Suppressor macrophage (primary cell): ENCODE measurements around the gene FIZ1.

ENCODE experiments used
- DNase-seq, 4 experiments: peaks; one replicate each; pipeline ENCODE4 v3.0.0-alpha.2; 2020 to 2022

FIZ1 gene

DNA sequence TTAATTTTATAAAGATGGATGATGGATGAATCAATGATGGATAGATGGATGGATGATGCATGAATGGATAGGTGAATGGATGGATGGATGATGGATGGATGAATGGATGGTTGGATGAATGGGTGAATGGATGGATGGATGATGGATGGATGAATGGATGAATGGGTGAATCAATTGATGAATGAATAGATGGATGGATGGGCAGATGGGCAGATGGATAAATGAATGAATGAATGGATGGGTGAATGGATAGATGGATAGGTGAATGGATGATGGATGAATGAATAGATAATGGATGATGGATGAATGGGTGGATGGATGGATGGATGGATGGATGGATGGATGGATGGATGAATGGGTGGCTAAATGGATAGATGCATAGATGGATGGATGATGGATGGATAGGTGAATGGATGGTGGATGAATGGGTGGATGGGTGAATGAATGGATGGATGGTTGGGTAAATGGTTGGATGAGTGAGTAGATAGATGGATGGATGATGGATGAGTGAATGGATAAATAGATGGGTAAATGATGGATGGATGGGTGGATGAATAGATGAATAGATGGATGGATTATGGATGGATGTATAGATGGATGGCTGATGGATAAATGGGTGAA is 31.5 kb downstream of the FIZ1 start:
- DNase-seq: no peak

DNA sequence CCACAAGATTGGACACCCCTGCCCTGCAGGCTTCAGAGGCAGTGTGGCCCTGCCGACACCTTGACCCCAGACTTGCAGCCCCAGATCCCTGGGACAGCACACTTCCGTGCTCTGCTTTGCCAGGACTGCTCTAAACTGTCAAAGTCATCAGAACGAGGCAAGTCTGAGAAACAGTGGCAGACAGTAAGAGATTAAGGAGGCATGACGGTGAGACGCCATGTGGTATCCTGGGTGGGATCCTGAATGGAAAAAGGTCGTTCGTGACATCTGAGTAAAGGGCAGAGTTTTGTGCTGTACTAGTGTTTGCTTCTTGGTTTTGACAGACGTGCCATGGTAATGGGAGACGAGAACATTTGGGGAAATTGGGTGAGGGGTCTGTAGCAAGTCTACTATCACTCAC is 32.5 kb downstream of the FIZ1 start:
- no peak for DNase-seq

DNA sequence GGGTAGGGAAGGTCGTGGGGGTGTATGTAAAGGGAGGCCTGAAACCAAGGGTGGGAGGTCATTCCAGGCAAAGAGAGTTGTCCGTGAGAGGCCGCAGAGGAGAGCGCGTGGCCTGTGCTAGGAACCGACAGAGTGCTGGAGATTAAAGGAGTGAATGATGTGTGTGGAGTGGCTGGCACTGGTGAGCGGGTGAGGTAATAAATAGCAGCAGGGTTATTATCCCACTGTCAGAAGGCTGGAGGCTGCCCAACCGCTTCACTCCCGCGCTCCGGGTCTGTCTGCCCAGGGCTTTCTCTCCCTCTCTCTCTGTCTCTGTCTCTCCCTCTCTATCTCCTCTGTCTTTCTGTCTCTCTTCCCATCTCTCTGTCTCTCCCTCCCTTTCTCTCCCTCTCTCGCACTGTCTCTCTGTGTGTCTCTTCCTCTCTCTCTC is 36.0 kb downstream of the FIZ1 start:
- no peak for DNase-seq

DNA sequence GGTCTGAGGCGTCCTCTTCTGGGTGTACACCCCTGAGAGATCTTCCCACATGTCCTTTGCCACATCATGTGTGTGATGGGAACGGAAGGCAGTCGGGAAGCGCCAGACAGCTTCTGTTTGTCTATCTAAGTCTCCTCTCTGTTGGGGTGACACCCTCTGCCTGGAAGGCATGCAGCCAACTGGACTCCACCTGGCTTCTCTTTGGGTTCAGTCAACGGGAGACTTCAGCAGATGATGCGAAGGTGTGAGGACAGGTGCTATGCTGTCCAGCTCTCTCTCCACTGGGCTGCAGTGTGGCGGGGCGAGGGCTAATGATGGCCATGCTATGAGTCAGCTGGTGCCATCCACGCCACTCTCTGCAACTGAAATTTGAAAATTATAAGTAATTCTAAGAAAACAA is 39.6 kb downstream of the FIZ1 start:
- no peak for DNase-seq

GRCh38 chr19:55554741-55555152 is 44.6 kb downstream of the FIZ1 start:
- no peak for DNase-seq

DNA sequence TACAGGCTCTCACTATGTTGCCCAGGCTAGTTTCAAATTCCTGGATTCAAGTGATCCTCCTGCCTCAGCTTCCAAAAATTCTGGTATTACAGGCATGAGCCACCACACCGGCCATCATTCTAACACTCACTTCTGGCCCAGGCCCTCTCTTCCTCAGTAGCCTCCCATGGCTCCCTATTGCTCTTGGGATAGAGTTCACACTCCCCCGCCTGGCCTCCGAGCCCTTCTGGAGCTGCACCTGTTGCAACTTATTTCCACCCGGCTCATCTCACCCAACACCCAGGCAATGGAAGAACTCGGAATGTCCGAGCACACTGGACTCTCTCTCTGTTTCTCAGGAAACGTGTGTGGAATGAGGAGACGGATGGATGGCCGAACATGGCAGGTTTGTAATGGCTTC is 45.0 kb downstream of the FIZ1 start:
- DNase-seq: no peak

- no peak for DNase-seq
Observed at GRCh38 chr19:55553217-55554182, 45.8 kb downstream of the FIZ1 start.

DNA sequence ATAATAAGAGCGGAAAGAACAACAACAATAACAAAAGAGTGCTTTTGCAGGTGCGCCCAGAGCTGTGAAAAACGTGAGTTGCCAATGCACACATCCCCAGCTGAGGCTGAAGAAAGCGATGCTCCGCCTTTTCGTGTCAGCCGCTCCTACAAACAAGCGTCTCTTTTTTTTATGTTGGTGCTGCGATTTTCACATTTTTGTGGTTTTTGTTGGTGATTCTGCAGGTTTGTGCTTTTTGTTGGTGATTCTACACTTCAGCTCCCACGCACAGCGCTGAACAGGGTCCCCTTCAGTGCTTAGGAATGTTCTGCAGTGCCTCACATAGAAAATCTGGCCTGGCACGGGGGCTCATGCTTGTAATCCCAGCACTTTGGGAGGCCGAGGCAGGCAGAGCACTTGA is 46.7 kb downstream of the FIZ1 start:
- DNase-seq: no peak

GRCh38 chr19:55552206-55552605 is 47.1 kb downstream of the FIZ1 start:
- no peak for DNase-seq

- DNase-seq: no peak
Observed at GRCh38 chr19:55550321-55550650, 49.0 kb downstream of the FIZ1 start.

- no peak for DNase-seq
Observed at GRCh38 chr19:55549500-55550320, 49.6 kb downstream of the FIZ1 start.

DNA sequence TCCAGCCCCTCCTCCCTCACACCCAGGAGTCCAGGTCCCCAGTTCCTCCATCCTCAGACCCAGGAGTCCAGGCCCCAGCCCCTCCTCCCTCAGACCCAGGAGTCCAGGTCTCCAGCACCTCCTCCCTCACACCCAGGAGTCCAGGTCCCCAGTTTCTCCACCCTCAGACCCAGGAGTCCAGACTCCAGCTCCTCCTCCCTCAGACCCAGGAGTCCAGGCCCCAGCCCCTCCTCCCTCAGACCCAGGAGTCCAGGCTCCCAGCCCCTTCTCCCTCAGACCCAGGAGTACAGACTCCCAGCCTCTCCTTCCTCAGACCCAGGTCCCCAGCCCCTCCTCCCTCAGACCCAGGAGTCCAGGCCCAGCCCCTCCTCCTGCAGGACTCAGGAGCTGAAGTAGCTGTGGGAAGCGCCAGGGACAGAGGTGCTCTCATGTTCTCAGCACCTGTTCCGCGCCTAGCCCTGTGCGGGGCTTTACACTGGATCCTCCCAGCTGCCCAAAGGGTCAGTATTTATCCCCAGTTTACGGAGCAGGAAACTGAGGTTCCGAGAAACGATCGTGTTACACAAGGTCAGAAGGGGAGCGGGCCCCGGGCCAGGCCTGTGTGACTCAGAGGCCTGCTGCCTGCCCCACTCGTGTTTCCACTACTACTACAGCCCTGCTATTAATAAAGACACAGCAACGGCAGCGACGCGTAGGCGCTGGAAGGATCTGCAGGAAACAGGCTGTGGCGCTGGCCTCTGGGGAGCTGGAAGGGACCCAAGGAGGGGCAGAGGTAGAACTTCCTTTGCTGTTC is 52.3 kb downstream of the FIZ1 start:
- DNase-seq: peak; percentile 89 to 95 (median 94)

DNA sequence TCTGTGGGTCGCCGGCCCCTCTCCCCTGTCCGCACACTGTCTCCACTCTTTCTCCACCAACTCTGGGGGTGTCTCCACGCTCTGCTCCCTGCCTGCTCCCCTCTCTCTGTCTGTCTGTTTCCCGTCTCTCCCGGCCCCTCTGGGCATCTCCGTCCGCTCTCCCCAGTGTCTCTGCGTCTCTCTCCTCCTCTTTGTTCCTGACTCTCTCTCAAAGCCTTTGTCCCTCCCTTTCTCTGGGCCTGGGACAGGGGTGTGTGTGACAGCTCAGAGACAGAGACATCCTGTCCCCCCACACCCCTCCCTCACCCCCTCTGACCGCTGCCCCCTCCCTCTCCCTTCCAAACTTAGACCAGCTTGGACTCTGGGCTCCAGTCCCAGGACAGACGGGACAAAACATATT is 53.3 kb downstream of the FIZ1 start:
- no peak for DNase-seq

DNA sequence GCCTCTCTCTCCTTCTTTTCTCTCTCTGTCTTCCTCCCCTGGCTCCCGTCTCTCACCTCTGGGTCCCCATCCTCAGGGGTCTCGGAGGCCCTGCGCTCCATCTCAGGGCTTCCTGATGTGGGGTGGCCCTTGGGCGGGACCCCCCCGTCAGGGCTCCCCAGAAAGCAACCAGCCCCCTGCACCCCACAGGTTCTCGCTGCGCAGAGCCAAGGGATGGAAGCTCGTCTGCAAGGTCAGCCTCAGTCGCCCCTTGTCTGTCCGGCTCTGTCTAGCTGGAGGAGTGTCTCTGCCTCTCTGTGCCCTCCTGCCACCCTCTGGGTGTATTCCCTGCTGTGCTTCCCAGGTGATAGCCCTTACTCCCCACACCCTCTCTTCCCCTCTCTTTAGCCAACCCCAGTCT is 53.9 kb downstream of the FIZ1 start, which contains the start of gene SBK3:
Gene SBK3, minus strand, starts transcription at position 101 of the 400 bp plus-strand sequence. Its CDS starts 0 bp downstream, at position 101.
- no peak for DNase-seq

- DNase-seq: no peak
Observed at GRCh38 chr19:55544776-55545439, 54.4 kb downstream of the FIZ1 start.

DNA sequence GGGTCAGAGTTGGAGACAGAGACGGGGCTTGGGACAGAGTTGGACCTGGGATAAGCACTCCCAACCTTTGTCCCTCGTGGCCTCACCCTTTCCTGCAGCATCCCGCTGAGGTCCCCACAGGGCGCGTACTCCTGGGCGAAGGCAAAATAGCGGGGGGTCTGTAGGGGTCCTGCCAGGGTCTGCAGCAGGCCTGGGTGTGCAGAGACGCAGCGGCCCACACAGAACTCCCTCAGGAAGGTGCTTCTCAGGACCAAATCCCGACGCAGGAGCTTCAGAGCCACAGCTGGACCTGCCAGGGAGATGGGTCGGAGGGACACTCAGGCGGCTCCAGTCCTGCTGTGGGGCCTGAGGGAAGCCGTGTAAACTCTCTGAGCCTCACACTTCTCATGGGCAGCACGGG is 55.3 kb downstream of the FIZ1 start:
- no peak for DNase-seq

DNA sequence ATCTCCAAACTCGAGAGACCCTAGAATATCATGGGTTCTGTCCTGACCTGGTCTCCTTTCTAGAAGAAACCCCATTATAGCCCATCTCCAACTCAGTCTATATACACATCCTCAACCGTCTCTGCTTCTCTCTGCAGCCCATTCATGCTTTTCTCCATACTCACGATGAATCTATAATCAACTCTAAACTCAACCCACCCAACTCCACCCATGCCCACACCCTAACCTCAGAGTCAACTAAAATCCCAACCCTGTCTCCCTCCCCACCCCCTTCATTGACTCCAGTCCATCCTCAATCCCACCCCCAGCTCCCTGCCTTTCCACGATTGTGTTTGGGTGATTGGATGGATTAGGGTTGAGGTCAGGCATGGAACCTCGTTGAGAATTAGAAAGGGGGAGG is 55.8 kb downstream of the FIZ1 start:
- no peak for DNase-seq

GRCh38 chr19:55542292-55542855 is 56.9 kb downstream of the FIZ1 start:
- no peak for DNase-seq
